IMR-90 (cell line): ENCODE measurements around the gene STEAP3. TPM values are rescaled to one million over a fixed set of nuclear protein-coding genes. Genes with fewer than 3 reads are reported as not detected.

ENCODE experiments used
- ATAC-seq: fragments of 200-7000 bp; cut with Tn5 transposase; 2 replicates; pipeline ENCODE4 v1.9.1; 2020; ENCODE audit warnings: low read depth, mild to moderate bottlenecking, moderate library complexity
- BruUV-seq: library from RNA; stranded (reverse); fragments of 400-500 nt; replicated peaks from 2 replicates; lab custom pipeline; 2021; lab: Mats Ljungman, UMichigan
- CTCF ChIA-PET: fragments of 300-600 bp; formaldehyde crosslinking; extraction: SDS; loops from one replicate; lab custom pipeline; 2021; ENCODE audit warnings: antibody characterized with exemption; lab: Yijun Ruan, JAX
- POLR2A ChIA-PET: fragments of 300-600 bp; sonication (Branson Sonifier 250); formaldehyde crosslinking; loops from one replicate; lab custom pipeline; 2022; ENCODE audit warnings: antibody characterized with exemption; ENCODE audit not compliant: unreplicated experiment; lab: Charles Lee
- DNase-seq: peaks from one replicate; pipeline ENCODE4 v3.0.0; 2013
- H2AFZ ChIP-seq: replicated peaks from 2 replicates; pipeline ENCODE3; 2013; ENCODE audit warnings: low read length, mild to moderate bottlenecking; ENCODE audit not compliant: poor library complexity
- H2AK5ac ChIP-seq: 2 replicates; pipeline ENCODE4 v1.6.1; 2013; ENCODE audit warnings: low read depth, low read length, inconsistent platforms
- H2AK9ac ChIP-seq: replicated peaks from 2 replicates; pipeline ENCODE3; 2013; ENCODE audit warnings: mild to moderate bottlenecking, low read depth, low read length, moderate library complexity; ENCODE audit not compliant: poor library complexity
- H2BK120ac ChIP-seq: 2 replicates; pipeline ENCODE4 v1.6.1; 2013; ENCODE audit warnings: low read depth, low read length, inconsistent platforms
- H2BK15ac ChIP-seq: 3 replicates; pipeline ENCODE4 v1.6.1; 2013; ENCODE audit warnings: low read depth, low read length, inconsistent platforms
- H2BK20ac ChIP-seq: 2 replicates; pipeline ENCODE4 v1.6.1; 2013; ENCODE audit warnings: low read depth, mild to moderate bottlenecking, inconsistent platforms, low read length, moderate library complexity
- H2BK5ac ChIP-seq: 2 replicates; pipeline ENCODE4 v1.6.1; 2013; ENCODE audit warnings: mild to moderate bottlenecking, low read depth, low read length, inconsistent platforms; ENCODE audit not compliant: poor library complexity, severe bottlenecking
- H3K14ac ChIP-seq: replicated peaks from 2 replicates; pipeline ENCODE4 v1.6.1; 2013; ENCODE audit warnings: low read depth, low read length, inconsistent platforms
- H3K18ac ChIP-seq: 2 replicates; pipeline ENCODE4 v1.6.1; 2013; ENCODE audit warnings: low read depth, low read length, control low read depth
- H3K23ac ChIP-seq: 2 replicates; pipeline ENCODE4 v1.6.1; 2013; ENCODE audit warnings: low read depth, low read length, inconsistent platforms
- H3K27ac ChIP-seq: 2 replicates; pipeline ENCODE4 v1.5.1; 2013; ENCODE audit warnings: mild to moderate bottlenecking, control low read depth, low read length; ENCODE audit not compliant: insufficient read depth
- H3K27me3 ChIP-seq: 2 replicates; pipeline ENCODE4 v1.6.1; 2013; ENCODE audit warnings: low read length; ENCODE audit not compliant: control insufficient read depth, insufficient read depth
- H3K36me3 ChIP-seq: 2 replicates; pipeline ENCODE4 v1.6.1; 2013; ENCODE audit warnings: low read length, mixed read lengths; ENCODE audit not compliant: control insufficient read depth, insufficient read depth
- H3K4ac ChIP-seq: 2 replicates; pipeline ENCODE4 v1.6.1; 2013; ENCODE audit warnings: low read depth, low read length, inconsistent platforms
- H3K4me1 ChIP-seq: 2 replicates; pipeline ENCODE4 v1.6.1; 2013; ENCODE audit warnings: low read length, mixed read lengths; ENCODE audit not compliant: control insufficient read depth, insufficient read depth
- H3K4me2 ChIP-seq: 2 replicates; pipeline ENCODE4 v1.6.1; 2013; ENCODE audit warnings: low read depth, mild to moderate bottlenecking, control low read depth, low read length, moderate library complexity
- H3K4me3 ChIP-seq: 2 replicates; pipeline ENCODE4 v1.5.1; 2013; ENCODE audit warnings: low read depth, mild to moderate bottlenecking, control low read depth, low read length, moderate library complexity; ENCODE audit not compliant: insufficient read depth
- H3K56ac ChIP-seq: 2 replicates; pipeline ENCODE4 v1.6.1; 2013; ENCODE audit warnings: low read length, inconsistent platforms; ENCODE audit not compliant: insufficient read depth; ENCODE audit errors: extremely low read depth
- H3K79me1 ChIP-seq, 2 experiments: 2 replicates each; pipeline ENCODE4 v1.6.1; 2013; ENCODE audit warnings: low read length in 2 of 2, inconsistent platforms in 1 of 2, low read depth in 1 of 2
- H3K9ac ChIP-seq: 2 replicates; pipeline ENCODE4 v1.6.1; 2013; ENCODE audit warnings: low read depth, low read length, control low read depth
- H3K9me1 ChIP-seq: 2 replicates; pipeline ENCODE4 v1.6.1; 2013; ENCODE audit warnings: low read length, inconsistent platforms; ENCODE audit not compliant: insufficient read depth
- H3K9me3 ChIP-seq: 2 replicates; pipeline ENCODE4 v1.6.1; 2013; ENCODE audit warnings: low read length; ENCODE audit not compliant: control insufficient read depth, insufficient read depth
- H4K20me1 ChIP-seq: 2 replicates; pipeline ENCODE4 v1.6.1; 2013; ENCODE audit warnings: low read length, inconsistent platforms; ENCODE audit not compliant: insufficient read depth
- H4K5ac ChIP-seq: 2 replicates; pipeline ENCODE4 v1.6.1; 2013; ENCODE audit warnings: mild to moderate bottlenecking, low read depth, low read length, control low read depth
- H4K8ac ChIP-seq, 2 experiments: 2 replicates each; pipeline ENCODE4 v1.6.1; 2013; ENCODE audit warnings: low read depth in 2 of 2, low read length in 2 of 2, control low read depth in 1 of 2, inconsistent platforms in 1 of 2
- H4K91ac ChIP-seq: 2 replicates; pipeline ENCODE4 v1.6.1; 2013; ENCODE audit warnings: low read depth, low read length, inconsistent platforms; ENCODE audit not compliant: insufficient read depth
- BHLHE40 ChIP-seq: fragments of 150-350 bp; IDR thresholded peaks from 2 replicates; pipeline ENCODE4 v1.6.1; 2016; ENCODE audit warnings: mild to moderate bottlenecking, low read depth, low read length
- CHD1 ChIP-seq: IDR thresholded peaks from 2 replicates; pipeline ENCODE4 v1.6.1; 2012; ENCODE audit warnings: low read depth, low read length, improper control_type of control experiment
- FOS ChIP-seq: fragments of 150-350 bp; IDR thresholded peaks from 2 replicates; pipeline ENCODE4 v1.6.1; 2016; ENCODE audit warnings: low read depth, low read length
- MAZ ChIP-seq: IDR thresholded peaks from 2 replicates; pipeline ENCODE4 v1.6.1; 2012; ENCODE audit warnings: low read depth, mild to moderate bottlenecking, low read length, improper control_type of control experiment, moderate library complexity, borderline replicate concordance
- NFE2L2 ChIP-seq: fragments of 150-350 bp; IDR thresholded peaks from 2 replicates; pipeline ENCODE4 v1.6.1; 2016; ENCODE audit warnings: low read depth, mild to moderate bottlenecking, low read length
- POLR2A ChIP-seq: IDR thresholded peaks from 2 replicates; pipeline ENCODE4 v1.6.1; 2012; ENCODE audit warnings: mild to moderate bottlenecking, low read depth, low read length
- RAD21 ChIP-seq: IDR thresholded peaks from 2 replicates; pipeline ENCODE4 v1.6.1; 2012; ENCODE audit warnings: low read length, improper control_type of control experiment
- RCOR1 ChIP-seq: IDR thresholded peaks from 2 replicates; pipeline ENCODE4 v1.6.1; 2012; ENCODE audit warnings: mild to moderate bottlenecking, low read length, improper control_type of control experiment; ENCODE audit not compliant: insufficient replicate concordance
- SMC3 ChIP-seq: fragments of 150-350 bp; IDR thresholded peaks from 2 replicates; pipeline ENCODE4 v1.6.1; 2016; ENCODE audit warnings: low read depth, mild to moderate bottlenecking, antibody characterized with exemption, low read length, moderate library complexity
- USF2 ChIP-seq: fragments of 150-350 bp; IDR thresholded peaks from 2 replicates; pipeline ENCODE4 v1.6.1; 2017; ENCODE audit warnings: mild to moderate bottlenecking, antibody characterized with exemption, low read length, low read depth
- WGBS, 2 experiments: methylation state at CpG; one replicate each; pipeline versions ENCODE4 v1.1.5 to v1.1.7; 2013; ENCODE audit warnings: missing lambda C conversion rate in 2 of 2; ENCODE audit not compliant: insufficient read length in 1 of 2; ENCODE audit errors: extremely low coverage in 2 of 2; 5-methylcytosine and 5-hydroxymethylcytosine counted together
- dilution Hi-C: fragments of 300-500 bp; cut with HindIII; formaldehyde crosslinking; loops from one replicate; pipeline ENCODE4 v1.14.3; 2018; ENCODE audit warnings: low sequenced_read_pairs; ENCODE audit not compliant: unreplicated experiment
- in situ Hi-C: fragments of 300-500 bp; cut with MboI; formaldehyde crosslinking; loops from 3 replicates; pipeline ENCODE4 v1.14.3; 2019; ENCODE audit warnings: low sequenced_read_pairs, inconsistent platforms, mixed read lengths
- intact Hi-C: fragments of 100-400 bp; cut with micrococcal nuclease; formaldehyde crosslinking; loops from 2 replicates; pipeline ENCODE4 v1.10.0; 2022
- polyA plus RNA-seq, 3 experiments: library from polyadenylated mRNA; depleted of rRNA; stranded (reverse); fragments of >200 nt; gene quantifications; 2 replicates each; pipeline ENCODE4 v1.2.3, GENCODE V29; 2012; ENCODE audit warnings: low replicate concordance in 1 of 3
- total RNA-seq: library from RNA; depleted of rRNA; stranded (reverse); fragments of >200 nt; gene quantifications from 2 replicates; pipeline ENCODE4 v1.2.3, GENCODE V29; 2012
- TF ChIP-seq, protein P1 (sequence below): fragments of 150-350 bp; IDR thresholded peaks from 2 replicates; pipeline ENCODE4 v1.6.1; 2016; ENCODE audit warnings: low read depth, mild to moderate bottlenecking, low read length, moderate library complexity, borderline replicate concordance
- TF ChIP-seq, protein P2 (sequence below): conservative IDR thresholded peaks from 2 replicates; pipeline ENCODE4 v1.5.1; 2012; ENCODE audit warnings: mild to moderate bottlenecking, low read depth, low read length, improper control_type of control experiment

The STEAP3 gene
- total and polyA plus RNA-seq, 2 of the 4 experiments (the other 2 are of a cell fraction) = 19.4 to 43.9 TPM

DNA sequence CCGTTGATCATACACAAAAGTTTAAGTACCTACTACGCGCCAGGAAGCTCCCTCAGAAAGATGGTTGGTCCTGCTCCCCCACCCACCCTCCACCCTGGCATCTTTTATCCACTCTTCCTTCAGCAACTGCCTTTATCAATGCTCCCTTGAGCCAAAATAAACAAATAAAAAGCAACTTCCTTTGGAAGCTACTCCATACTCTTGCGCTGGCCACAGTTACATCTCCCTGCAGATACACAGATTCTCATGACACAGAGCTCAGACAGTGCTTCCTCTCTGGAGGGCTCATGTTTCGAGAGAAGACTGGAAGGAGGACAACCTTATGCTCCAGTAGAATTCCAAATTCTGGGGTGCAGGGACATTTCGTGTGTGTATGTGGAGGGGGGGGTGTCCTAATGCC lies 3.8 kb upstream of the STEAP3 start (continued):
- TF ChIP-seq USF2 = no peak

DNA sequence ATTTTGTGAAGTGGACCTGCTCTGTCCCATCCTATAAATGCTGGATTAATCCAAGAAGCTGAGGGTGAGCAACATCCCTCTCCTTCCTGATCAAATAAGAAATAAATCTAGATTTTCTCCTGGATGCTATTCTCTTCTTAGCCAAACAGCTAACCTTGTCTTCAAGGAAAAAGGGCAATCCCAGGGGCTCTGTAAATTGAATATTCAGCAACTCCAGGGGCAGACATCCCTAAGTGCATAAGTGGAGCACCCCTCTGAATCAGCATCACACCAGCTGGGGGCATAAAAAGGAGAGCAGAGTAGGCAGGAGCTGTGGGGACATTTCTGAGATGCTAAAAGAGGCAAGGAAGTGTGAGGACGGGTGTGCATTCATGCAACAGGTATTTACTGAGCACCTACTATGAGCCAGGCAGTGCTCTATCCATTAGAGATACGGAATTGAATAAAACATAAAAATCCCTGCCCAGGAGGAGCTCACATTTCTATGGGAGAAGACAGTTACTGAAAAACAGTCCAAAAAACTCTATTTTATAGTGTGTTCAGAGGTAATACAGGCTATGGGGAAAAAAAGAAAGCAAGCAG lies 2.8 kb upstream of the STEAP3 start:
- intact Hi-C loops = loop anchor here (5.0 kb wide), 1 partner anchor 146 kb away; the partner anchor contains the start of genes C2orf76 and DBI

More for the DNA sequence above, 2.8 kb upstream of the STEAP3 start:
- no peak overlapping the region for H2BK20ac ChIP-seq
- no CpG with 5 or more reads among the region's 2 CpGs for WGBS, 2 experiments
- H2BK15ac ChIP-seq = no peak overlapping the region
- ATAC-seq (no peak), DNase-seq (no peak)
- peaks cover 3% of the 10 kb centered on the region for H3K27me3 ChIP-seq
- H3K4me3 ChIP-seq = no peak overlapping the region
- peaks cover 3% of the 10 kb centered on the region; the same call in 1 of the 2 replicates for H3K9me1 ChIP-seq
- H2BK120ac ChIP-seq = no peak overlapping the region
- no peak overlapping the region for H4K5ac ChIP-seq
- H3K36me3 ChIP-seq = no peaks in the 10 kb centered on the region
- no peaks in the 10 kb centered on the region for H3K9me3 ChIP-seq
- H3K4ac ChIP-seq = no peak overlapping the region
- H2AK9ac ChIP-seq = no peak overlapping the region
- H2BK5ac ChIP-seq = no peak overlapping the region
- peaks cover 0 to 8% of the 10 kb centered on the region in 2 experiments; a peak in 1 of 4 replicates for H3K79me1 ChIP-seq
- no peak overlapping the region for H3K27ac ChIP-seq
- no peaks in the 10 kb centered on the region for H4K20me1 ChIP-seq
- no peak overlapping the region for H2AK5ac ChIP-seq
- ChIA-PET POLR2A (no interaction called here), CTCF (no interaction called here)
- H3K56ac ChIP-seq = no peak overlapping the region
- no peak overlapping the region for H3K4me2 ChIP-seq
- no peak overlapping the region for H2AFZ ChIP-seq
- H3K18ac ChIP-seq = no peak overlapping the region
- dilution Hi-C loops (no loop called here), in situ Hi-C loops (no loop called here)
- no TSS peak for BruUV-seq
- H4K91ac ChIP-seq = no peak overlapping the region
- no peak for TF ChIP-seq RCOR1
- no peak for TF ChIP-seq RAD21
- no peak for TF ChIP-seq CHD1
- no peak for TF ChIP-seq MAZ
- TF ChIP-seq, protein P1, sequence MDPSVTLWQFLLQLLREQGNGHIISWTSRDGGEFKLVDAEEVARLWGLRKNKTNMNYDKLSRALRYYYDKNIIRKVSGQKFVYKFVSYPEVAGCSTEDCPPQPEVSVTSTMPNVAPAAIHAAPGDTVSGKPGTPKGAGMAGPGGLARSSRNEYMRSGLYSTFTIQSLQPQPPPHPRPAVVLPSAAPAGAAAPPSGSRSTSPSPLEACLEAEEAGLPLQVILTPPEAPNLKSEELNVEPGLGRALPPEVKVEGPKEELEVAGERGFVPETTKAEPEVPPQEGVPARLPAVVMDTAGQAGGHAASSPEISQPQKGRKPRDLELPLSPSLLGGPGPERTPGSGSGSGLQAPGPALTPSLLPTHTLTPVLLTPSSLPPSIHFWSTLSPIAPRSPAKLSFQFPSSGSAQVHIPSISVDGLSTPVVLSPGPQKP = no peak
- TF ChIP-seq NFE2L2 = no peak
- no peak for TF ChIP-seq USF2
- TF ChIP-seq BHLHE40 = no peak
- no peak for TF ChIP-seq SMC3
- TF ChIP-seq POLR2A = no peak
- TF ChIP-seq, protein P2, sequence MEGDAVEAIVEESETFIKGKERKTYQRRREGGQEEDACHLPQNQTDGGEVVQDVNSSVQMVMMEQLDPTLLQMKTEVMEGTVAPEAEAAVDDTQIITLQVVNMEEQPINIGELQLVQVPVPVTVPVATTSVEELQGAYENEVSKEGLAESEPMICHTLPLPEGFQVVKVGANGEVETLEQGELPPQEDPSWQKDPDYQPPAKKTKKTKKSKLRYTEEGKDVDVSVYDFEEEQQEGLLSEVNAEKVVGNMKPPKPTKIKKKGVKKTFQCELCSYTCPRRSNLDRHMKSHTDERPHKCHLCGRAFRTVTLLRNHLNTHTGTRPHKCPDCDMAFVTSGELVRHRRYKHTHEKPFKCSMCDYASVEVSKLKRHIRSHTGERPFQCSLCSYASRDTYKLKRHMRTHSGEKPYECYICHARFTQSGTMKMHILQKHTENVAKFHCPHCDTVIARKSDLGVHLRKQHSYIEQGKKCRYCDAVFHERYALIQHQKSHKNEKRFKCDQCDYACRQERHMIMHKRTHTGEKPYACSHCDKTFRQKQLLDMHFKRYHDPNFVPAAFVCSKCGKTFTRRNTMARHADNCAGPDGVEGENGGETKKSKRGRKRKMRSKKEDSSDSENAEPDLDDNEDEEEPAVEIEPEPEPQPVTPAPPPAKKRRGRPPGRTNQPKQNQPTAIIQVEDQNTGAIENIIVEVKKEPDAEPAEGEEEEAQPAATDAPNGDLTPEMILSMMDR = no peak
- TF ChIP-seq FOS = no peak
- no peak overlapping the region for H3K9ac ChIP-seq
- no peak overlapping the region for H4K8ac ChIP-seq
- no peak overlapping the region for H3K14ac ChIP-seq
- H3K4me1 ChIP-seq = peaks cover 14% of the 10 kb centered on the region
- no peak overlapping the region for H3K23ac ChIP-seq
